ENCODE measurements around the gene ZFYVE21.
A peak's percentile ranks its signal among the peaks of the same experiment; 100 is the strongest.

ZFYVE21 gene

GRCh38 chr14:103743691-103744090, 28.1 kb downstream of the ZFYVE21 start:
- H3K4me3 ChIP-seq (ENCODE audit: low read length), result no peak overlapping the region
- no peak for DNase-seq (ENCODE audit: low read depth)
- TF ChIP-seq CTCF (conservative IDR thresholded peaks at IDR 0.05; ENCODE audit: low read length), result no peak

- no peak for DNase-seq (ENCODE audit: low read depth)
- TF ChIP-seq CTCF (conservative IDR thresholded peaks at IDR 0.05; ENCODE audit: low read length), result no peak
- H3K4me3 ChIP-seq (ENCODE audit: low read length), result no peak overlapping the region
Observed at GRCh38 chr14:103744621-103745395, 29.2 kb downstream of the ZFYVE21 start.

GRCh38 chr14:103745424-103745823, 29.8 kb downstream of the ZFYVE21 start:
- TF ChIP-seq CTCF (conservative IDR thresholded peaks at IDR 0.05; ENCODE audit: low read length), result no peak
- no peak for DNase-seq (ENCODE audit: low read depth)
- no peak overlapping the region for H3K4me3 ChIP-seq (ENCODE audit: low read length)

GRCh38 chr14:103746701-103747100, 31.1 kb downstream of the ZFYVE21 start:
- H3K4me3 ChIP-seq (ENCODE audit: low read length), result no peak overlapping the region
- DNase-seq (ENCODE audit: low read depth), result peak; percentile 13
- TF ChIP-seq CTCF (conservative IDR thresholded peaks at IDR 0.05; ENCODE audit: low read length), result no peak

- H3K4me3 ChIP-seq (ENCODE audit: low read length), result no peak overlapping the region
- TF ChIP-seq CTCF (conservative IDR thresholded peaks at IDR 0.05; ENCODE audit: low read length), result no peak
- no peak for DNase-seq (ENCODE audit: low read depth)
Observed at GRCh38 chr14:103748534-103748857, 32.9 kb downstream of the ZFYVE21 start.

- TF ChIP-seq CTCF (conservative IDR thresholded peaks at IDR 0.05; ENCODE audit: low read length), result no peak
- DNase-seq (ENCODE audit: low read depth), result no peak
- no peak overlapping the region for H3K4me3 ChIP-seq (ENCODE audit: low read length)
Observed at GRCh38 chr14:103749452-103749851, 33.8 kb downstream of the ZFYVE21 start.

GRCh38 chr14:103749860-103750259, 34.2 kb downstream of the ZFYVE21 start:
- no peak for DNase-seq (ENCODE audit: low read depth)
- no peak for TF ChIP-seq CTCF (conservative IDR thresholded peaks at IDR 0.05; ENCODE audit: low read length)
- no peak overlapping the region for H3K4me3 ChIP-seq (ENCODE audit: low read length)
